GM21390 (cell line): ENCODE data around the gene ZSCAN2.
"Not testable (repeated sequence)": the region's sequence is repeated elsewhere in the genome, so short reads cannot be mapped to it uniquely, and the experiment has no call there.

Source experiments
- ATAC-seq: cut with Tn5 transposase; IDR thresholded peaks from one replicate; pipeline ENCODE4 v1.9.1; 2021; ENCODE audit not compliant: unreplicated experiment

Gene ZSCAN2

GRCh38 chr15:84600687-84601554 lies at the start of gene ZSCAN2:
TSS of gene ZSCAN2 (plus strand) at chr15:84601009. CDS start at chr15:84603928, 2,919 bp downstream.
- ATAC-seq: peak; percentile 95

- ATAC-seq: not testable (repeated sequence)
These were observed 49.2 kb upstream of the ZSCAN2 start for GRCh38 chr15:84551624-84552023.

GRCh38 chr15:84552896-84553295 lies 47.9 kb upstream of the ZSCAN2 start:
- ATAC-seq: no peak

GRCh38 chr15:84556690-84557089 lies 44.1 kb upstream of the ZSCAN2 start:
- ATAC-seq: not testable (repeated sequence)

GRCh38 chr15:84568021-84568420 lies 32.8 kb upstream of the ZSCAN2 start:
- not testable (repeated sequence) for ATAC-seq

GRCh38 chr15:84570164-84570735 lies 30.6 kb upstream of the ZSCAN2 start:
- ATAC-seq: peak; percentile 67

- ATAC-seq: no peak
These were observed 28.6 kb upstream of the ZSCAN2 start for GRCh38 chr15:84572231-84572630.

GRCh38 chr15:84575493-84575892 lies 25.3 kb upstream of the ZSCAN2 start:
- ATAC-seq: no peak

- ATAC-seq: not testable (repeated sequence)
These were observed 22.9 kb upstream of the ZSCAN2 start for GRCh38 chr15:84577891-84578290.

GRCh38 chr15:84579261-84579721 lies 21.5 kb upstream of the ZSCAN2 start:
- ATAC-seq: not testable (repeated sequence)

- ATAC-seq: not testable (repeated sequence)
These were observed 19.0 kb upstream of the ZSCAN2 start for GRCh38 chr15:84581676-84582428.

- no peak for ATAC-seq
These were observed 18.1 kb upstream of the ZSCAN2 start for GRCh38 chr15:84582583-84583157.

- ATAC-seq: not testable (repeated sequence)
These were observed 16.9 kb upstream of the ZSCAN2 start for GRCh38 chr15:84583921-84584320.

- ATAC-seq: no peak
These were observed 14.1 kb upstream of the ZSCAN2 start for GRCh38 chr15:84586696-84587095.

GRCh38 chr15:84588053-84588874 lies 12.5 kb upstream of the ZSCAN2 start:
- peak; percentile 96 for ATAC-seq

GRCh38 chr15:84590406-84590805 lies 10.4 kb upstream of the ZSCAN2 start:
- no peak for ATAC-seq

- no peak for ATAC-seq
These were observed 9.0 kb upstream of the ZSCAN2 start for GRCh38 chr15:84591815-84592214.

GRCh38 chr15:84594617-84595290 lies 6.1 kb upstream of the ZSCAN2 start:
- ATAC-seq: no peak

GRCh38 chr15:84595660-84596059 lies 5.1 kb upstream of the ZSCAN2 start:
- ATAC-seq: no peak

GRCh38 chr15:84597296-84597695 lies 3.5 kb upstream of the ZSCAN2 start:
- ATAC-seq: no peak
